Keratinocyte (primary cell): ENCODE data around the gene C22orf15.

Source experiments
- CTCF ChIP-seq, 3 experiments: IDR thresholded peaks in 1 of 3; conservative IDR thresholded peaks in 1 of 3; optimal IDR thresholded peaks in 1 of 3; 2 replicates in 2 of 3; 3 replicates in 1 of 3; pipeline versions ENCODE3 to v1.5.1; 2011; ENCODE audit warnings: low read length in 3 of 3, mild to moderate bottlenecking in 3 of 3, moderate library complexity in 2 of 3, control low read depth in 1 of 3, inconsistent platforms in 1 of 3; ENCODE audit not compliant: insufficient read depth in 2 of 3; ENCODE audit errors: extremely low read depth in 1 of 3
- EZH2 ChIP-seq: IDR thresholded peaks from one replicate; pipeline ENCODE4 v1.6.1; 2012; ENCODE audit warnings: inconsistent platforms, mild to moderate bottlenecking, low read length, moderate library complexity

- peak in 1 of 3 experiments; percentile 13 for TF ChIP-seq CTCF (optimal IDR thresholded peaks at IDR 0.05 in 1 of 3, IDR thresholded peaks at IDR 0.05 in 1 of 3, conservative IDR thresholded peaks at IDR 0.05 in 1 of 3; ENCODE audit: extremely low read depth in 1 of 3, insufficient read depth in 2 of 3, low read length in 3 of 3)
- no peak for TF ChIP-seq EZH2
Observed at GRCh38 chr22:23775779-23776375, 13.1 kb downstream of the C22orf15 start.
